Stimulated activated CD8-positive, alpha-beta memory T cell treated with anti-CD3 and anti-CD28 coated beads, Interleukin-15, amount 100 ng/mL, for 48 hours (primary cell): ENCODE data around the gene AGMO.

Experiments used
- DNase-seq, 2 donors: peaks; one replicate each; pipeline ENCODE4 v3.0.0-alpha.2; 2020; ENCODE audit warnings: low read depth in 2 of 2

Gene AGMO

DNA sequence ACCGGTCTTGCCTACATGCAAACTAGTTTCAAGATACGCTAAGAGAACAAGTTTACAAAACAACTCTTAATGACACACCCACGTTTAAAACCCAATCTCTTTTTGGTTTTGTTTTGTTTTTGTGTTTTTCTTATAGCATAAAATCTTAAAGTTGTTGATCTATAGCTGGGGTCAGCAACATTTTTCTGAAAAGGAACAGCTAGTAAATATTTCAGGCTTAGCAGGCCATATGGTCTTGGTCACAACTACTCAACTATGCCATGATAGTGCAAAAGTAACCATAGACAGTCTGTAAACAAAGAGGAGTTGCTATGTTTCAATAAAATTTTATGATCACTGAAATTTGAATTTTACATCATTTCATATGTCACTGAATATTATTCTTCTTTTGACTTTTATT, 327.4 kb downstream of the AGMO start:
- DNase-seq, result no peak

DNA sequence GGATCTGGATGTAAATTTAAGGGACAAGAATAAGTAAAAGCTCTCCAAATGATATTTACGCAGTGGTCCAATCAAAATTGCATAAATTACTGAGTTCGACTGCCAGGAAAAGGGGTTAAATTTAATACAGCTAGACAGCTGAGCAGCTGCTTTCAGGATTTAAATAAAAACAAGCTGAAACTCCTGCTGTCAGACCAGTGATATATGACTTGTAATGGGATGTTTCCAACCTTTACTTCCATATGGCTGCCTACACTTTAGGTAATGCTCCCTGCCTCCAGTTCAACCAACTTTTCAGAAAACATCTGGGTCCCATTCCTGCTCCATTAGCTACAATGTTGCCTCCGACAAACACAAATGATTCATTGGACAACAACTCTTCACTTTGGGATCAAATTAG, 333.0 kb downstream of the AGMO start:
- DNase-seq, result no peak

DNA sequence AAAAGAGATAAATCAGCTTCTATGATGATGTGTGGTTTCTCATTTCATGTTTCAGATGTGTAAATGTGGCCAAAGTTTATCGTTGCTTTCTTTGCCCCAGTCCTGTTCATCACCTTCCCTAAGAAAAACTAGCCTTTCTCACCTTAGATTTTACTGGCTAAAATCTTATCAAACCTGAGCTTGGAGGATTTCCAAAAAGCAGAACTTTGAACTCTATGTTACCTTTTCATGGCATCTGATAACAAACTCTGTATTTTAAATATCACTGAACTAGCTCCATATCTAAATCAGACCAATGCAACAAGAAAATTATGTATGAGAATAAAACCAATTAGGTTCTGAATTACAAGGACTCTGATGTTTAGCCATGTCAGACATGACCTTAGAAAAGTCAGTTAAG, 335.8 kb downstream of the AGMO start:
- DNase-seq, result no peak

DNA sequence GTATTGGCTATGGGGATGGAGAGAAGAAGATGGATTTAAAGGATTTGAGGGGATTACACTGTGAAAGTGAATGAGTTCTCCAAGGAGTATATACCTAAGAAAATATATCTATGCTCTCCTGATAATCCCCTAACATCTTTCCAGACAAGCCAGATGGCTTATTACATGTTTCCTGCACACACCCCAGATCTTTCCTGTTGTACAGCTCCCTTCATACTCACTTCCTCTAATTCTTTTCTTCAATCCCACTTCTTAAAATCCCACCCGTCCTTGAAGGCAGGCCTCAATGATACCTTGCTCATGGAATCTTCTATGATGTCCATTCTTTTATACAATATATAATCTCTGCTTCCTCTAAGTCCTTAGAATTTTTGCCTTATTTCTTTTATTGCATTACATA, 342.1 kb downstream of the AGMO start:
- no peak for DNase-seq

DNA sequence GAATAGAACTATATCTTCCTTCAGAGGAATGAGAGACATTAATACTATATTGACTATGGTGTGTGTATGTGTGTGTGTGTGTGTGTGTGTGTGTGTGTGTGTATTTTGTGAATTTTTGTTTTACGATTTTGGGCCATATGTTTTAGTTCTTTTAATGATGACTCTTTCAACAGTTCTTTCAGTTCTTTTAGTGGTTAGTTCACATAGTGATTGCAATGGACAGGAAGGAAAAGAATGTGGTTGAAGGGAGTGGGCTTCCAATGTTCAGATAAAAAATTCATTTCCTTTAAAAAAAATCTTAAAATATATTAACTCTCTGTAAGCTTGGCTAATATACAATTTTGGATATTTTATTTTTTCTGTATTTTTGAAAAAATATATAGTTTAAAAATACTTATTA, 343.6 kb downstream of the AGMO start:
- DNase-seq, result no peak

DNA sequence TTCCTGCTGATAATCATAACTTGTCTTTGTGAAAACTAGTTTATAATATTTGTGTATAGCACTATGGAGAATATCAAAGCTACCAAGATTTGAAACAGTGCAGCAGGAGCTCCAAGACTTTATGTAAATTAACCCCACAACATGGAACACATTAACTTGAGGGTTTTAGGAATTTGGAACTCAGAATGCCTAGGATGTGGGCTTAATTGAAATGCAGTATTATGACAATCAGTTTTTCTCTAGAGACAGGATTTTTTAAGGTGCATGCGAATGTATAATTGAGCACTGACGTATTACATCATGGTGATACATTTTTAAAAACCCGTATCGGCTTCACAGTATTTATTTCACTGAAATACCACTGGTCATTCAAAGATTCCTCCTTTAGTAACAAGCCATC, 346.2 kb downstream of the AGMO start:
- DNase-seq, result no peak

DNA sequence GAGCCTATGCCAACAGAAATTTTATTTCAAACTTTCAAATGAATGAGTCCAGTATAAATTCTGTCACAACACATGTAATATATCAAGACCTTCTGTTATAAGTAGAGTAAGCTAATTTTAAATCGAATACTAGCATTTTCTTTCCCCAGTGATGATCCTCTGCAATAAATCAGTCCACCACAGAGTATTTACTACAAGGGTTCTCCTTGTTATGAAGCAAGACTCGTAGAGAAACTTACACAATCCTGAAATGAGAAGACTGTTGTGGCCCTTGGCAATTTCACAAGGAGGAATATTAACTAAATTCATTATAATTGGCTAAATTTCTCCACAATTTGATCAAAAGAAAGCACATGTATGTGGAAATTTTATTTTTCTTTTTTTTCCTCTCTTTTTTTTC, 346.8 kb downstream of the AGMO start:
- no peak for DNase-seq

DNA sequence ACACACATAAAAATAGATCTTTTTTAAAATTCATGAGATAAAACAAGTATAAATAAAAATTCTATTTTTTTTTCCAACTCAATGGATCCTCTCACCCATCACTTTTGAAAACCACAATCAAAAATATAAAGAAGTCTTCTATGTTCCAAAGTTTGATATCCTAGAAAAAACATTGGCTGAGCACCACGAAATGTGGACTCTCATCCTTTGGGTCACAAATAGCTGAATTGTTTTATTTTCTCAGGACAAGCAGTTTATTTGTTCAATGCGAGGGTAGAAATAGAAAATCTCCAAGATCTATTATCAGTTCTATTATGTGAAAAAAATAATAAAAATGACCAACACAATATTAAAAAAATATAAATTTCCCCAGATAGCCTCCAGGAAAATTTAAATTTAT, 348.7 kb downstream of the AGMO start:
- DNase-seq, result no peak

DNA sequence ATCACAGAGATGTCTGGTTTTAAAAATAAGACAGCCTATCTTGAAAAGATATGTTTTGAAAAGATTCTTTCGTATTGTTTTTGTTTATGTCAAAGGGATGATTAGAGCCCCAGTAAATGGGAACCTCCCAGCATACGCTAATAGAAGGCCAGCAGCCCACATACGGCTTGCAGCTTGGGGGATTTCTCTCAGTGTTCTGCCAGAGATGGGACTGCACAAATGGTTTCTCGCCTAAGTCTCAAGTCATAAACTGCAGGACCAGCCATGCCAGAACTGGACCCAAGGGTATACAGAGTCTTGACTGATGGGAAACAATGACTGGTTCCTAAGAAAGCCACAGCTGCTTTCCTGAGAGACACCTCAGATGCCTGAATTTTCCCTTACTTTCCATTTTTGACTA, 352.4 kb downstream of the AGMO start:
- DNase-seq, result no peak

DNA sequence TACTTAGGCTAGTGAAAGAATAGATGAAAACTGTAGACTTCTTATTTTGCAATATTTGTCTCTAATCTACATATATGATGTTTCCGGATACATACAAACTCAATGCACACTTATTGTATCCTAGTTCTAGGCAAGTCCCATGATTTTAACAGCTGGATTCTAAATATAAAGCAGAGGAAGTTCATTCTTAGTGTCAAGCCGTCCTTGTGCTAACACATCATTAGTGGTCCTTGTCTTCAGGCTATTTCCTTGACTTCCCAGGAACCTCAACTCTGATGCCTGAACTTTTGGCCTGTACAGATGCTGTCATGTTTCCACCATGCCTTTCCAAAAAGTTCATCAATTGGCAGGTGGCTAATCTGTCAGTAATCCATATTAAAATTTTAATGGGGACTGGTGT, 357.4 kb downstream of the AGMO start:
- no peak for DNase-seq

DNA sequence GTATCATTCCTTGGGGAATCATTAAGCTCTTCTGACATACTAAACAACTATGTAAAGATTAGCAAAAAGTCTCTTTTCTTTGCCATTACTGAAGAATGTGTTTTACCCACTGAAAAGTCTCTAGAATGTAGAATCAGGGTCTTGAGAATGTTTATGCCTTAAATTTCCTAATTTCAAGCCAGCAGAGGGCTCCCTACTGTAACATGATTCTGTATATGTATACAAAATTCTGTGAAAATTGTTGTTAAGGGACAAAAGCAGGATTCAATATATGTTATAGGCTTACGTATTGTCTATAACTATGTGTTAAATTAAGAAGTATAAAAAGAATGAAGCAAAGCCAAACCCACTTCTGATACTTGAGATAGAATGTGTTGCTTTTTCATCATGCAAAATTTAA, 362.3 kb downstream of the AGMO start:
- no peak for DNase-seq

DNA sequence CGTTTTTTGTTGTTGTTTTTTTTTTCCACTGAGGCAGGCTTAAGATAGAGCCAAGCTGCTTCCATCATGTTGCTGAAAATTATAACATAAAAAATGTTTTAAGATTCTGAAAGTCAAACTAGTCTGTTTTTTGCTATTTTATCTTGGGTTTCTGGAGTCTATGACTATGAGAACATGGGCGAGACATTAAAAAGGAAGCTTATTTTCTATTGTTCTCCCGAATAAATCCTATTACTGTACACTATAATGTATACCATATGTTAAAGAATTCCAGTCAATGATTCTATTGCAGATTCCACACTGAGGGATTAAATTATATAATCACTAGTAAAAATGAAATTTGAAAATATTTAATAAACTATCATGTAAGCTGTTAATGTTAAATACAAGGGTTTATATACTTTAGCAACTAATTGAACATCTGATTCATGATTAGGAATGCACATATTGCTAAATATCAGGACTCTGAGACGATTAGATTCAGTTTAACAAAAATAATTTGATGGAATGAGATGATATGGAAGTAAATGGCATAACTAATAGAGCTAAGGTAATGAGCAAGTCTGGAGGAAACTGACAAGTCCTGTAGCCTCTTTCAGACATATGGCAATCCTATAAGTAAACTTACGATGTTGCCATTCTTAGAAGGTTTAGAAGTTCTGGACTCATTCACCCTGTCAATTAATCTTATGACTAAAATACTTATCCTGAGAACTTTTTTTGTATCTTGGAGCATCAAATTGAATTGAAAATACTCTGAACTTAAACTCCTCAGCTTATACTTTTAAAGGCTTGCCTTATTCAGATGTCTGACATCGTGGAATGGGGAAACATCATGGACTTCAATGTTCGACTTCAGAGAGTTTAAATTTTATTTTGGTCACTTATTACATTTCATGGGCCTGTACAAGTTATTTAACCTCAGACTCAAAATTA, 364.5 kb downstream of the AGMO start:
- DNase-seq, result no peak

DNA sequence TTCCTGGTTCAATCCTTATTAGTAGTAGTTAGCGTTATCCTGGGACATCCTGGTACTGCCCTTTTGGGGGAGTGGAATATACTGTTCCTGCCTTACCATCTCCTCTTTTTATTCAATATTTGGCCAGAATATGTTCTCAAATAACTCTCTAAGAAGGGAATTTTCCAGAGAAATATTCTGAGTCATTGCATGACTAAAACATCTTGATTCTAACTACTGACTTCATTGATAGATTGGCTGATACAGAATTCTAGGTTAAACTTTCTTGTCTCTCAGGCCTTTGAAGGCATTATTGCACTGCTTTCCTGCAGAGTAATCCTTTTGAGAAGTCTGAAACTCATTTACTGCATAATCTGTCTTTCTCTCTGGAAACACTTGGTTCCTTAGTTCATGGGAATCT, 383.8 kb downstream of the AGMO start:
- DNase-seq, result no peak

DNA sequence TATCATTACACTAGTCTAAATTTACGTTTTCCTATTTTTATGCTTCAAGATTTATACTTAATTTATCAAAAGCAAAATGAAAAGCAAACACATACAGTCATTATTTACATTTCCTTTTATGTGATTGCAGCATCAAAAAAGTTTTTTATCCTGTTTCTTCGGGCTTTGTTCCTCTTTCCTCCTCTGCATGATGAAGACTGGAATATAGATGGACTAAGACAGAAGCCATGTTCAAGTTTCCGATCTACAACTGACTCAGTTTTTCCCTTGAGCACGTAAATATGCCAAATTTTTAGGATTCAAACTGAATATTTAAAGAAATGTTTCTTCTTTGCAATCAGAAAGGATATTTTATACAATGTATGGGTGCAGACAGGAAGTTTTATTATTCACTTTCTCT, 385.7 kb downstream of the AGMO start:
- DNase-seq, result no peak

DNA sequence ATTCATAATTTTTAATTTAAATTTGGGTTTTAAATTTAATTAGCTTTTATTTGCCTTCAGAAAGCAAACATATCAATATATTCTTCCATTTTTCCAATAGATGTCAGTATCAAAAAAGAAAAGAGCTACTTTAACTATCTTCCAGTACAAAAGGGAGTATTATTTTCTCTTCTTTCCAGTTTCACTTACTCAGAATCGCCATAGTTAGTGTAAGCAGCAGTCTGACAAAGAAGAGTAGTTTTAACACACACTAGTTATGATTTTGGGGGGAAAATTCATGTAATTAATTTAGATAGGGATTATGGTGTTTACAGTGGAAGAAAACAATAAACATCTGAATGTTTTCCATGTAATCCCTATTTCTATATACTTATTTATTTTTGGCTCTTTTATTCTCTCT, 386.7 kb downstream of the AGMO start:
- DNase-seq, result no peak

DNA sequence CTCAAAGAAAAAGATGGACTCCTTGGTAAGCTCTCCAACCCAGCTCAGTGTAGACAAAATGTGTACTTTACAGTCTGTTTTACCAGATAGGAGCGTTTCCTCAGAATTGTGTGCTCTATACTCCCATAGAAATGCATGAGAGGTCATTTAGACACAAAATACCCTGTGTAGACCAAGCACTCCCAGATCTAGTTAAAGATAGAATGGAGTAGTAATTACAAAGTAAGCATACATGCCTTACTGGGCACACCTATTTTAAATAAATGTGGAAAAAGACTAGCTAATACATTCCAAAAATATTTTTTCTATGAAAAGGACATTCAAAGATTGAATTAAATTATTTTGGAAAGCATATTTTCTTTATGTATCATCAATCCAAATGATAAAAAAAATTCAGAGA, 387.3 kb downstream of the AGMO start:
- DNase-seq, result no peak

DNA sequence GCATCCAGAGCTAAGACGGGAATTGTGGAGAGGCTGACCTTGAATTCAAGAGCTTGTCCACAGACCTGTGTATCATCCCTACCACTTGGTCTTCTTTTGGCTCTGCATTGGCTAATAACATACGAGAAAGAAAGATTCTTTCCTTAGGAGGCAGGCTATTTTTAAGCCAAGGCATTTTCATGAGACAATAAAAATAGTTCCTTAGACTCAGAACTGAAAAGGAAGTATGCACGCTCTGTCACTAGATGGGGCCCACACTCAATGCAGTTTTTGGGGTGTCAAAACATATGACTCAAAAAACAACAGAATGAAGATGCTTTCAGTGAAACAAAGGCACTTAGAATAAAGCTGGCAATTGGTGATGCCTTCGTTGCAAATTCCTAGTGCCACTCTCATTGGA, 393.3 kb downstream of the AGMO start:
- no peak for DNase-seq

DNA sequence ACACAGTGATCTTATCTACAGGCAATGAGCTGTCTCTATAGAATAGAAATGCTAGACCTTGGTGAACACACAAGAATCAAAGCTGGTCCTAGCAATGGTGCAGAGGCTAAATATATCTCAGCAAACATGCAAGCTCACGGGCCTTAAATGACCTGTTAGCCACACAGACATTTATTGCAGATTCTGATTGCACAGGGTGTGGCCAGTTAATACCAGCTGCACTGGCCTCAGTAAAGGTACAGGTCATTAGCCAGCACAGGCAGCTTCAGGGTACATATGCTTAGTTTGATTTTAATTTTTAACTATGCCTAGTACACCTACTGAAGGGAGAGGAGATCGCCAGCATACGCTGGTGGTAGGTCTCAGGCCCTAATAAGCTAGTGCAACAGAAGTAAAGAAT, 393.9 kb downstream of the AGMO start:
- no peak for DNase-seq

DNA sequence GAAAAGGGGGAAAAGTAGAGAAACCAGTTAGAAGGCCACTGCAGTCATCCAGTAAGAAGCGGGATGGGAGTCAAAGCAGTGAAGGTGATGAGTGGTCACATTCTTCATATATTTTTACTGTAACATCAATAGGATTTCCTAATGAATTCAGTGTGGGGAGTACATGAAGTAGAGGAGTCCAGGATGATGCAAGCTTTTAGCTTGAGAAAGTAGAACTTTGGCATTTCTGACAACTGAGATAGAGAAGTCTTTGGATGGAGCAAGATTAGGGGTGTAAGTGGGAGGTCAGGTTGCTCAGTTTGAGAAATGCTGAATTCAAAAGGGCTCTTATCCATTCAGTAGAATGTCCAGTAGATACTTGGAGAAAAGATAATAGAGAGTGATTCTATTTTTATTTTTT, 395.2 kb downstream of the AGMO start:
- no peak for DNase-seq

DNA sequence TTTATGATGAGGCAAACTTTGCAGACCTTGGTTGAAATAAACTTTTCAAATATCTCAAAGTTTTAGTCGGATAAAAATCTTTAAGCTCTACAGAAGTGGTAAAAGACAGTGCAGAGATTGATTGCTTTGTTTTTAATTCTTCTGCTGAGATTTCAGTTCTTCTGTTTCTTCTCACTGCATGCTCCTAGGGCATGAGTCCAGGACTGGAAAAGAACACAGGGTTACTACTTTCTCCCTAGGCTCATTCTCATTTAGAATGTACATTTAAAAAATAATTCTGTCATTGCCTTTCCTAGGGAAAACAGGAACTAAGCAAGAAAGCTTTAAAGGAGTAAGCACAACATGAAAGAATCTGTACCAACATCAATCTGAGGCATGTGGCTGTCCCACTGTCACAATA, 402.6 kb downstream of the AGMO start:
- DNase-seq, result no peak

DNA sequence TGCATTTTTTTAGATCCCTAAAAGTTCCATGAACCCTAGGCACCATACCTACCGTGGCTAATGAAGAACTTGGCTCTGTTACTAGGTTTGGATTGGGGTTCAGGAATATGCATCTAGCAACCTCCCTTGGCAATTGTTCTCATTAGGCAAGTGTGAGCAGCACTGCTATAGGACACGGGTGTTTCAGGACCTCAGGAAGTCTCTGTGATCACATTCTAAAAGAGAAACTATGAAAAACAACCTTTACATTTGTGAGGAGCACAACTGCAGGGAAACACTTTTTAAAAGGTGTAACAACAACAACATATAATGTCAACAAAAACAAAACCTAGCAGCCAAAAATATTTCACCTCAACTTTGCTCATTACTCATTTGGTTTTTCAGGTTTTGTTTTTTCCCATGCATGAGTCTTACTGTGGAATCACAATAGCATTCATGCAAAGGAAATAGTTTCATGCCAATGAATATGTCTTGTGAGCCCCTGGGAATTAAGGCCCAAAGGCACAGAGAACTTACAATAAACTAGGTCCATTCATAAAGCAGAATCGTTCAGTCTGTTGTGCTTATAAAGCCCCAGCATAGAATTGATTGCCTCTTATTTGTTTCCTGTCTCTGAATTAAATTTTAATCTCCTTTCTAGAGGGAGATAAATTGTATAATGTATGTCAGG, 403.5 kb downstream of the AGMO start:
- DNase-seq, result no peak
